NCI-H526 (cell line): ENCODE results near the gene HS2ST1.

Experiments
- DNase-seq, 2 experiments: peaks; one replicate each; lab custom pipeline; 2025; lab: John Stamatoyannopoulos, UW

The HS2ST1 gene

DNA sequence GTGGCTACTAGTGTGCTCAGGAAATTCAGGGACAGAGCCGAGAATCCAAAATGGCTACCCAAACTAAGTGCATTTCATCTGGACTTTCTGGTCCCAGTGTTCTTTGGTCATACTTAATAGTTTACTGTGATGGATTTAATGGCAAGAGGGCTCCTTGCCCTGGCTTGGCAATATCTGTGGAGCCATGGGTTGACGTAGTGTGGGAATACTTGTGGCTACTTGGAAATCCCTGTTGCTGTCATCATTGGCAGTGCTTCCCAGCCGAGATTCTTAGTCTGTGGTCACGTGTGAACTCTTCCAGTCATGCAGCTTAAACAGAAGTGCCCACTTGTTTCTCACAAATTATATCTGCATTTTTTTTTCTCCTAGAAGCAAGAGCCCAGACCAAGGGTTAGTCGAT lies 198.9 kb downstream of the HS2ST1 start:
- DNase-seq = no peak

DNA sequence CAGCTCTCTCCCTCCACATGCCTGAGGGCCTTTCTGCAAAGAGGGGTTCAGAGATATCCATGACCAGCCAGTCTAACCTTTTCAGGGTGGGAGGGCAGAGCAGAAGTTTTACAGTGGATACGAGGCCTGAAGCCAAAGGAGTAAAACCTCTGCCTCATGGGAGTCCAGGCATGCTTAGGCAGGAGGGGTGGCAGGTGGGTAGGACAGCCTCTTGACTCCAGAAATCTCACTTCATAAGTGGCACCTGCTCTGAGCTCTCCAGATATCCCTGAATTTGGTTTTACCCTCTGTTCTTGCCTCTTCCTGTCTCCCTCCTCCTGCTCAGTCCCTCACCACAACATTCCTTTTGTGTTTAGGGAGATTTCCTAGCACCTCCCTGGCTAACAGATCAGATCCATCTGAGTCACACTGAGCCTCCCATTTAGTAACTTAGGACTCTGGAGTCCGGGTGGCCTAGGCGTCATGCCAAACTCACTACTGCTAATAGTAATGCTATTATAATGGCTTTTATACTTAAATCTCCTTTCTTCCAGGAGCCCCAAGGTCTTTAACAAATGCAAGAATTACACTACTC lies 201.0 kb downstream of the HS2ST1 start:
- DNase-seq = no peak

DNA sequence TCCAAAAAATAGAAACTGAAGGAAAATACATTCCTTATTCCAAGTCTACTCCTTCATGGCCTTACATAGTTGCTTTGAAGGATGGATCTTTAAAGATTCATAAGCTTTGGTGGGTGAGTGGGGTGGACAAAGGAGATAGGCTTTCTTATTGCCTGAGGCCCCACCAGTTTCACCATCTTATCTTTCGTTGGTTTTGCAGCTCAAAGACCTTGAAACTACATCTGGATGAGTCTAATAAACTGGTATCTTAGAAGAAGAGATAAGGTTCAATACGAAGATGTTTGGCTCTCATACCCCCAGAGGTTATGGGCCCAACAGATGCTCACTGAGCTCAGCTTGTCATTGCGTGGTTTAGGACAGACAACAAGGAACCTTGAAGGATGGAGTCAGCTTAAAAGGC lies 201.5 kb downstream of the HS2ST1 start:
- DNase-seq = no peak

DNA sequence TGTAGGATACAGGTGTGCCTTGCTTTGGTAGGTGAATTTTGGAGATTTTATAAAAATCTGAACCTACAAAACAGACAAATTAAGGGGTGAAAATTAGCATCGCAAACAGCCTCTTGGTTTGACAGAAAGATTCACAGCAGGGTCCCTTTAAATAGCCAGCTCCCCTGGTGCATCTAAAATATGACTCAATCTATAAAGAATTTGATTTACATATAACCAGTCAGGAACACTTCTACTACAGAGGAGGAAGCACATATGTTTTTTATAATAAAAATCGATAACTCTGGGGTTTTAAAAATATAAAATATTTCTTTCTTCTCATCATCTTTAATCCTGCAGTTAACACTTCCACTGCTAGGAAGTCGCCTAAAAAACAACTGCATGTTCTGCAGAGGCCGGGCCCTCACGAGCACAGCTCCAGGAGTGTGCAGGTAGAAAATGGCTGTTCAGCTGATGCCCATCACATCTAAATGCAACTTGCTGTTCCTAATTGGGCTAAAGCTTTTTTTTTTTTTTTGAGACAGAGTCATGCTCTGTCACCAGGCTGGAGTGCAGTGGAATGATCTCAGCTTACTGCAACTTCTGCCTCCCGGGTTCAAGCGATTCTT lies 203.4 kb downstream of the HS2ST1 start:
- no peak for DNase-seq

- no peak for DNase-seq
Measured at GRCh38 chr1:87119541-87120140, 205.2 kb downstream of the HS2ST1 start.

- DNase-seq = peak in 1 of 2 experiments; percentile 30
Measured at GRCh38 chr1:87120779-87121178, 206.3 kb downstream of the HS2ST1 start.

DNA sequence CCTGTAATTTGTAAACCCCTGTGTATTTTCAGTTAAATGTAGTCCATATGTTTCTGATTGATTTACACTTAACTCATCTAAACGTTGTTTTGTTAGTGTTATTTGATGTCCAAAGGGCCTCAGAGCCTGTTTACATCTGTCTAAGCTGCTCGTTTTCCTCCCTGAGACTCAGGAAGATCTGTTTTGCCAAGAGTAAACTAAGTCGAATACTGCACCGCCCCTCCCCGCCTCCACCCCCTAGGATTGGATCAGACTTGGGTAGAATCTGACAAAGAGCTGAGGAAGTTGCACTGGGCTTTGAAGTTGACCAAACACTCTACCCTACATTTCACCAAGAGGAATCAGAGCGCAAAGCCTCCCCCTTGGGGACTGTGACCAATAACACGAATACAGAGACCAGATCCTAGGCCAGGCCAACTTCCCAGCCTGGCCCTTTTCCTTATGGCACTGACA lies 207.3 kb downstream of the HS2ST1 start:
- no peak for DNase-seq

DNA sequence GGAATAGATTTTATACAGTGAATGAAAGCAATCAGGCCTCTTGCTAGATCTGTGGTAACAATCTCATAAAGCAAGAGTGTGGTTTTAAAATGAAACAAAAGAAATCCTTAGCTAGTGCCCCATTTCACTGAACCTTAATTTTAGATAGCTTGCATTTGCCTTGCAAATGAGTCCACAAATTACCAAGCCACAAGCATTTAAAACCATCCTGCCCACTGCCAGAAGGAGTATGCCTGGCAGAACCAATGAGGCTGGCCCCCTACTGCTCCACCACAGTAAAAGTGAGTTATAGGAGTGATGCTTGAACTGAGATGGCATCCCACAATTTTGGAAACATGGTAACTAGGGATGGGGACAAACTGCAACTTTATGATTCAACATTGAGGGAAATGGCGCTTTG lies 207.8 kb downstream of the HS2ST1 start:
- DNase-seq = peak; percentile 38 to 61

DNA sequence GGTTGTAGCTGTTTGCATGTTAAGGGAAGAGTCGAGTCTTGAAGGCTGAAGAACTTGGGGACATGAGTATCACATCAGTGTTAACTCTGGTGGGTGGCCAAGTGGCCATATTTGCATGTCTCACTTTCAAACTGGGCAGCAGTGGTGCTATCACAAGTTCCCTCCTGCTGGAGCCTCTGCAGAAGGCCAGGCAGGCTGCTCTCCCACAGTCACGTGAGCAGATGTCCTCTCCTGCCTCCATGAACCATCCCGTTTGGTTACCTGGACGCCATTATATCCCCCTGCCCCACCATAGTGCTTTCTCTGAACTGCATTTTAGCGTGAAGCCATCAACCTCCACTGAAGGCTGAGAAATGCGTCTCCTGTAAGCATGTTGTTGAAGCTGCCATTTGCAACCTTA lies 209.2 kb downstream of the HS2ST1 start:
- DNase-seq = no peak

DNA sequence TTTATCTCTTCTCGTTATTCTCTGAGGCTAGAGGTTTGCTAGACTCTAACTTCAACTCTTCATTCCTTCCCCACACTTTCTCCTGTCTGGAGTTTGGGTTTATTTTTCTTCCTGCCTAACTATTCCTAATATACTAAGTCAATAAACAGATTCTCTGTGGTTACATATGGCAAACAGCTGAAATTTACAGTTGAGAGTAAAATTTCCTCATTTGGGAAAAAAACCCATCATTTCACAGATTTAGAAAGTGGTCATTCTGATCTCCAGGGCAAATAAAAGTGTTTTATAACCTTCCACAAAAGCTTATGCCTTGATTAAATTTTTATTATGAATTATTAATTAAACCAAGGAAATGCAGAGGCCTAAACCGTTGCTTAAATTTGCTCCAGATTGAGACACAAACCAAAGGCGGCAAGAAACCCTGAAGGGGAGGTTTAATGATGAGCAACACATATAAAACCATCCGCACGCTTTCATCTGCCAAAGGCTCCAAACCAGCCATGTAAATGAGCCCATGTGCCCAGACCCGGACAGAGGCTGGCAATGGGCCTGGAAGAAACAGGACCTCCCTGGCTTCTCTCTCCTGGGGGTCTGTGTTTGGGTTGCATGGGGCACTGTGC lies 212.6 kb downstream of the HS2ST1 start:
- no peak for DNase-seq

GRCh38 chr1:87127581-87127980 lies 213.1 kb downstream of the HS2ST1 start:
- DNase-seq = no peak

DNA sequence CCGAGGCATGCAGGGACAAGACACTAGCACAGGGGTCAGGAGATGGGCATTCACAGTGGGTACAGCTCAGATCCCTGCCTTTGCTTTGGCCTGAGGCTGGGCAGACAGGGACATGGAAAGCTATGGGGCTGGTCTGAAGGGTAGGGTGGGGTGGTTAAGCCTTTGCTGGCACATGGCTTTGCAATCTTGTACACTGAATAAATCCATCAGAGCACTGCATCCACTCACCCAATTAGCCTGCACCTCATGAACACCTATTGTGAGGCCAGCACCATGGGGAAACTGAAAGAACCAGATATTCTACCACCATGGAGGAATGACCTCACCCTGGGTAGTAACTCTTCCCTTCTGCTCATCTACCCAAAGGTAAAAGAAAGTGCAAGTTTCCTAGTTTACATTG lies 214.6 kb downstream of the HS2ST1 start:
- no peak for DNase-seq

- DNase-seq = no peak
Measured at GRCh38 chr1:87129606-87130005, 215.2 kb downstream of the HS2ST1 start.

- no peak for DNase-seq
Measured at GRCh38 chr1:87130438-87130837, 216.0 kb downstream of the HS2ST1 start.

DNA sequence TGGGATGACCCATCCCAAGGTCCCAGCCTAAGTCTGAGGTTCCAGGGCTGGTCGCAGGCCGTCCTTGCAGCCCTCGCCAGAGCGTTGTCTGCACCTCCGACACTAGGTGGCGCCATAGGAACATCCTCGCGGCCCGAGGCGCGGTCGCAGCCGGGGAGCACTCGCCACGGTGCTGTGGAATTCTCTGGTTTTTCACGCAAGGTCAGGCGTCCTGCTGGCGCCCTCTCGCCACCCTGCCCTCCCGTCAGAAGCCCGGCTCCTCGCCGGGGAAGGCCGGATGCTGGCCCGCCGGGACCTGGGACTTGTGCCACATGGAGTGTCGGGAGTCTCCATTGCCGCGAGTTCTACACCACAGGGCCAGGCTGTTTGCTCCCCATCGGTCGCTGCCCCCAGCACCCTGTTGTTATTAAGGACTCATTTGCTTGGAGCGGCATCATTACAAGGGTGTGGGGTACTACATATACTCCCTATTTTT lies 217.4 kb downstream of the HS2ST1 start:
- DNase-seq = peak; percentile 30 to 87

DNA sequence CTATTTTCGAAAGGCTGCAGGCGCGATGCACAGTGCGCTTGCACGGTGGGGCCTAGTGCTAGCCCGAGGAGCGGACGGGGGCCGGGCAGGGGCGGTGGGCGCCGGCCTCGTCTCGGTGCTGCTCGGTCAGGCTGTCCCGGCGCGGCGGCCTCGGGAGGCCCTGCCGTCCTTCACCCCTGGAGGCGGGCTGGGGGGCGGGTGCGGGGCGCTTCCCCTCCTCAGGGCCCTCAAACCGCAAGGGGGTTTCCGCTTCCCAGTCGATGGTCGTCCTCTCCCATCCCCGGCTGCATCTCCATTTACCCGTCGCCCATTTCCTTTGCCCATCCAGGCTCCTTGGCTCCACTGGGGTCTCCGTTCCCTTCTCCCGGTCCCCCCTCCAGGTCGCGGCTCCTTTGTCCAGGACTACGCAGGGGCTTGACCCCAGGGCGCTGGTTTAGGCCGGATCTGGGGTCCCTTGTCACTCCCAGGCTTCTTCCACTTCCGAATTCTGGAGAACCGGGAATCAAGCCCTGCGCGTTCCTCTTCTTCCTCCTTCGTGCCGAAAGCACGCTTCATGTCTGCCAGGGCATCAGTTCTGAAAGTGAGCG lies 217.9 kb downstream of the HS2ST1 start:
- no peak for DNase-seq

DNA sequence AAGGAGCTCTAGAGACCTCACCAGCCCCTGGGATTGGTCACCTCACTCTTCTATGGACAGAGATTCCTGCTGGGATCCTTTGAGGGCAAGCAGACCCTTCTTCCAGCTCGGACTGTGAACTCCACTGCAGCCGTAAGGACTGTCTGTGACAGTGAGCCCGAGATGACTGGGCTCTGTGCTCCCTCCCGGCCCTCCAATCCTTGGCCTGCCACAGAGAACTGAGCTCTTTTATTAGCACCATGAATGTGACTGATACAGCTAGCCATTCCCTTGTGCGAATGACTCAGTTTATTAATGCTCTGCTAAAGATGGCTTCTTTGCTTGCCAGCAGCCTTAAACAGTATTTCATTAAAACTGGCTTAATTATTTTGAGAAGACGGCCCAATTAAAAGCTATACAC lies 219.6 kb downstream of the HS2ST1 start:
- no peak for DNase-seq

- DNase-seq = no peak
Measured at GRCh38 chr1:87134625-87135328, 220.3 kb downstream of the HS2ST1 start.

GRCh38 chr1:87135329-87135712 lies 220.9 kb downstream of the HS2ST1 start:
- no peak for DNase-seq

- no peak for DNase-seq
Measured at GRCh38 chr1:87136607-87137341, 222.3 kb downstream of the HS2ST1 start.

- DNase-seq = no peak
Measured at GRCh38 chr1:87137342-87137739, 222.9 kb downstream of the HS2ST1 start.
